Activated naive CD4-positive, alpha-beta T cell treated with anti-CD3 and anti-CD28 coated beads for 36 hours (primary cell): ENCODE data around the gene PRDM2. TPM values are rescaled to one million over a fixed set of nuclear protein-coding genes. Genes with fewer than 3 reads are reported as not detected.

Experiments used
- CTCF ChIA-PET: fragments of 350-600 bp; sonication (Branson Sonifier 250); formaldehyde crosslinking; loops from one replicate; lab custom pipeline; 2021; ENCODE audit warnings: antibody characterized with exemption; lab: Charles Lee
- DNase-seq: peaks from one replicate; pipeline ENCODE4 v3.0.0-alpha.2; 2020
- H3K27ac Mint-ChIP-seq: one replicate; pipeline ENCODE4 v1.8.0; 2021; ENCODE audit warnings: mild to moderate bottlenecking, mixed read lengths
- H3K27me3 Mint-ChIP-seq: one replicate; pipeline ENCODE4 v1.8.0; 2021; ENCODE audit warnings: low read depth, mixed read lengths
- H3K36me3 Mint-ChIP-seq: one replicate; pipeline ENCODE4 v1.8.0; 2021; ENCODE audit warnings: low read depth, mixed read lengths
- H3K4me1 Mint-ChIP-seq: one replicate; pipeline ENCODE4 v1.8.0; 2021; ENCODE audit warnings: low read depth, mixed read lengths
- H3K4me3 Mint-ChIP-seq: one replicate; pipeline ENCODE4 v1.8.0; 2021; ENCODE audit warnings: mild to moderate bottlenecking, moderate library complexity, mixed read lengths
- H3K9me3 Mint-ChIP-seq: one replicate; pipeline ENCODE4 v1.8.0; 2021; ENCODE audit warnings: mixed read lengths
- intact Hi-C: fragments of 100-400 bp; cut with micrococcal nuclease; formaldehyde crosslinking; loops from one replicate; pipeline ENCODE4 v1.15.1; 2023
- total RNA-seq, 2 experiments: library from RNA; stranded (reverse); gene quantifications; one replicate each; pipeline ENCODE4 v1.2.3, GENCODE V29; 2021

Gene PRDM2
- total RNA-seq, 2 experiments from 2014 or later: 33.8 to 37.3 TPM

GRCh38 chr1:13851726-13852125, 151.7 kb downstream of the PRDM2 start:
- no peak overlapping the region for H3K4me3 Mint-ChIP-seq
- DNase-seq: no peak
- CTCF ChIA-PET: no interaction called here
- H3K4me1 Mint-ChIP-seq: no peaks in the 10 kb centered on the region
- intact Hi-C loops: no loop called here
- H3K9me3 Mint-ChIP-seq: peaks cover 14% of the 10 kb centered on the region
- H3K36me3 Mint-ChIP-seq: no peaks in the 10 kb centered on the region
- no peak overlapping the region for H3K27ac Mint-ChIP-seq
- H3K27me3 Mint-ChIP-seq: peaks cover 8% of the 10 kb centered on the region

GRCh38 chr1:13855554-13855953, 155.6 kb downstream of the PRDM2 start:
- intact Hi-C loops: no loop called here

GRCh38 chr1:13860031-13860430, 160.0 kb downstream of the PRDM2 start:
- no peak overlapping the region for H3K4me3 Mint-ChIP-seq
- no peaks in the 10 kb centered on the region for H3K4me1 Mint-ChIP-seq
- H3K27ac Mint-ChIP-seq: no peak overlapping the region
- peaks cover 13% of the 10 kb centered on the region for H3K9me3 Mint-ChIP-seq
- H3K36me3 Mint-ChIP-seq: no peaks in the 10 kb centered on the region
- no peak for DNase-seq
- intact Hi-C loops: no loop called here
- peaks cover 3% of the 10 kb centered on the region for H3K27me3 Mint-ChIP-seq
- CTCF ChIA-PET: no interaction called here

More at GRCh38 chr1:13855554-13855953, 155.6 kb downstream of the PRDM2 start:
- Mint-ChIP-seq H3K36me3 (no peaks in the 10 kb centered on the region), H3K4me3 (no peak overlapping the region), H3K9me3 (peaks cover 16% of the 10 kb centered on the region), H3K27me3 (no peaks in the 10 kb centered on the region), H3K27ac (no peak overlapping the region), H3K4me1 (no peaks in the 10 kb centered on the region)
- CTCF ChIA-PET: no interaction called here
- no peak for DNase-seq

- CTCF ChIA-PET: no interaction called here
- no peak overlapping the region for H3K27ac Mint-ChIP-seq
- no peak overlapping the region for H3K4me3 Mint-ChIP-seq
- H3K4me1 Mint-ChIP-seq: no peaks in the 10 kb centered on the region
- intact Hi-C loops: no loop called here
- H3K9me3 Mint-ChIP-seq: no peaks in the 10 kb centered on the region
- H3K27me3 Mint-ChIP-seq: peaks cover 3% of the 10 kb centered on the region
- DNase-seq: no peak
- no peaks in the 10 kb centered on the region for H3K36me3 Mint-ChIP-seq
Measured at GRCh38 chr1:13864760-13865159, 164.8 kb downstream of the PRDM2 start.

- Mint-ChIP-seq H3K4me1 (no peaks in the 10 kb centered on the region), H3K27ac (no peak overlapping the region), H3K9me3 (no peaks in the 10 kb centered on the region), H3K27me3 (peaks cover 8% of the 10 kb centered on the region), H3K36me3 (no peaks in the 10 kb centered on the region), H3K4me3 (no peak overlapping the region)
- intact Hi-C loops: no loop called here
- no peak for DNase-seq
- CTCF ChIA-PET: interaction anchor here (0.8 kb wide), 1 partner anchor 20 kb away, joined by 3 read pairs; no protein-coding TSS in a partner anchor
Measured at GRCh38 chr1:13865851-13866250, 165.9 kb downstream of the PRDM2 start.

- Mint-ChIP-seq H3K9me3 (no peaks in the 10 kb centered on the region), H3K36me3 (no peaks in the 10 kb centered on the region), H3K4me1 (no peaks in the 10 kb centered on the region), H3K27me3 (peaks cover 7% of the 10 kb centered on the region), H3K27ac (no peak overlapping the region), H3K4me3 (no peak overlapping the region)
- intact Hi-C loops: no loop called here
- DNase-seq: no peak
- CTCF ChIA-PET: interaction anchor here (1.3 kb wide), 1 partner anchor 54 kb away, joined by 3 read pairs; no protein-coding TSS in a partner anchor
Measured at GRCh38 chr1:13867603-13868002, 167.6 kb downstream of the PRDM2 start.

- intact Hi-C loops: no loop called here
- DNase-seq: no peak
- Mint-ChIP-seq H3K9me3 (no peaks in the 10 kb centered on the region), H3K27me3 (peaks cover 5% of the 10 kb centered on the region), H3K4me1 (no peaks in the 10 kb centered on the region), H3K4me3 (no peak overlapping the region), H3K27ac (no peak overlapping the region), H3K36me3 (no peaks in the 10 kb centered on the region)
- CTCF ChIA-PET: no interaction called here
Measured at GRCh38 chr1:13869172-13869797, 169.3 kb downstream of the PRDM2 start.

GRCh38 chr1:13871413-13871812, 171.4 kb downstream of the PRDM2 start:
- CTCF ChIA-PET: no interaction called here
- no peak overlapping the region for H3K27ac Mint-ChIP-seq

GRCh38 chr1:13871886-13872285, 171.9 kb downstream of the PRDM2 start:
- intact Hi-C loops: no loop called here
- Mint-ChIP-seq H3K27me3 (peaks cover 5% of the 10 kb centered on the region), H3K27ac (no peak overlapping the region), H3K4me3 (no peak overlapping the region), H3K9me3 (no peaks in the 10 kb centered on the region), H3K36me3 (no peaks in the 10 kb centered on the region), H3K4me1 (no peaks in the 10 kb centered on the region)
- DNase-seq: no peak
- CTCF ChIA-PET: no interaction called here

More at GRCh38 chr1:13871413-13871812, 171.4 kb downstream of the PRDM2 start:
- DNase-seq: no peak
- Mint-ChIP-seq H3K27me3 (peaks cover 5% of the 10 kb centered on the region), H3K9me3 (no peaks in the 10 kb centered on the region), H3K4me3 (no peak overlapping the region), H3K4me1 (no peaks in the 10 kb centered on the region), H3K36me3 (no peaks in the 10 kb centered on the region)
- intact Hi-C loops: no loop called here

- Mint-ChIP-seq H3K4me3 (no peak overlapping the region), H3K36me3 (no peaks in the 10 kb centered on the region), H3K4me1 (no peaks in the 10 kb centered on the region), H3K27me3 (peaks cover 6% of the 10 kb centered on the region), H3K9me3 (no peaks in the 10 kb centered on the region), H3K27ac (no peak overlapping the region)
- DNase-seq: no peak
- CTCF ChIA-PET: interaction anchor here (0.6 kb wide), 1 partner anchor 16 kb away, joined by 3 read pairs; no protein-coding TSS in a partner anchor
- intact Hi-C loops: no loop called here
Measured at GRCh38 chr1:13873032-13873431, 173.0 kb downstream of the PRDM2 start.

Other genes starting within 250 kb of the PRDM2 start
- gene LRRC38, start 186.2 kb upstream of the PRDM2 start, total RNA-seq: not detected
- not detected for gene PDPN, start 116.4 kb upstream of the PRDM2 start, total RNA-seq